Urothelium cell line (cell line): ENCODE results near the gene EIF6.

Experiments used
- DNase-seq: peaks from one replicate; pipeline ENCODE4 v3.0.0; 2011; ENCODE audit warnings: low spot score, mixed read lengths
- FAIRE-seq: peaks from 2 replicates; lab custom pipeline; 2011; peaks lifted over from hg19 to GRCh38; lab: Jason Lieb, UNC

Gene EIF6

DNA sequence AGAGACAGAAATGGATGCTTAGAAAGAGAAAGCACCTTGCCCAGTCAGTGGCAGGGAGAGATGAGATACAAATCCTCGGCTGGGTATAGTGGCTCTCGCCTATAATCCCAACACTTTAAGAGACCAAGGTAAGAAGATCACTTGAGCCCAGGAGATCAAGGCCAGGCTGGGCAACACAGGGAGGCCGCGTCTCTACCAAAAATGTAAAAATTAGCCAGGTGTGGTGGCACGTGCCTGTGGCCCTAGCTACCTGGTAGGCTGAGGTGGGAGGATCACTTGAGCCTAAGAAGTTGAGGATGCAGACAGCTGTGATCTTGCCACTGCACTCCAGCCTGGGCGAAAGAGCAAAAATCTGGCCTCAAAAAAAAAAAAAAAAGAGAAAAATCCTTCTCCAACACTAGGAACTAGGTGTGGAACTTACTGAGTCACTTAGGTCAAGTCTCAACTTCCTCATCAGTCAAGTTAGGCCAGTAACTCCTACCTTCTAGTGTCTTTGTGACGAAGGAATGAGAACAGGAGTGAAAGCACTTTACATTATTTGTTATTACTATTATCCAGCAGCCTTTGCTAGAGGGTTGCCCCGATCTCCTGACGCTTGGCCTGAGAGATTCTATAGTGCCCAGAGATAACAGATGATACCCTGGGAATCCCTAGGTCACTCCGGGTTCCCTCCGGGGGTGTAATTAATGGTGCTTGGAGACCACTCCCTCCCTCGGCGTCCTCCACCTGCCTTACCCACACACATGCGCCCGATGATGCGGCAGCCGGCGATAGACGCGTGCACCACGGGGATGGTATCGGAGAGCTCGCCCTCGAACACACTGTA lies 918 bp downstream of the EIF6 start:
- no peak for FAIRE-seq
- no peak for DNase-seq

- FAIRE-seq: no peak
- no peak for DNase-seq
Measured at GRCh38 chr20:35281506-35282101, 3.0 kb downstream of the EIF6 start.

- no peak for FAIRE-seq
Measured at GRCh38 chr20:35280523-35280922, 4.0 kb downstream of the EIF6 start.

DNA sequence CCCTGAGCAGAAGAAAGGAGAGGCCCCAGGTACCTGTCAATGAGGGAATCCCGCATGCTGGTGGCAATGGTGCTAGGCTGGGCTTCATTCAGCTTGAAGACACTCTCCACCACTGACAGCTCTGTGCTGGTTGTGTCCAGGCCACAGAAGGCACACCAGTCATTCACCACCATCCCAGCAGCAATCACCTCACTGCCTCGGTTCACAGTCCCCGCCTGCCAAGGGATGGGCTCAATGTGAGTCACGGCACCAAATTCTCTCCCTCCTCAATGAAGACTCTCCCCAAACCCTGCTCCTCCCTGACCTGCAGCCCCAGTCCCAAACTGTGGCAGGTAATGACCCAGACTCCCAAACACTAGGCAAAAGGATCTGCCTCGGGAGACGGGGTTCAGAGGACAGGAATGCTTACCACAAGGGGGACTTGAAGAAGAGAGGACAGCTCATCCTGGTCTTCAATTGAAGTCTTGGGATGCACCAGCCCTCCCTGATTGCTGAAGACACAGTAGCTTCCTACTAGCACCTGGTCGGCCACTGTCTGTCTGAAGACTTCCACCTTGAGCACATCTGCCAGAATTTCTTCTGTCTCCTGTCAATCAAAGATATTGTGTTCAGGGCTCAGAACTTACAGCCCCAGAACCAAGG lies 4.9 kb downstream of the EIF6 start:
- DNase-seq (no peak), FAIRE-seq (no peak)

More at GRCh38 chr20:35280523-35280922, 4.0 kb downstream of the EIF6 start:
- no peak for DNase-seq

- no peak for FAIRE-seq
- DNase-seq: no peak
Measured at GRCh38 chr20:35279040-35279439, 5.5 kb downstream of the EIF6 start.

- DNase-seq: no peak
- no peak for FAIRE-seq
Measured at GRCh38 chr20:35277531-35278395, 6.8 kb downstream of the EIF6 start, which contains the start of gene MMP24OS. Gene MMP24OS, minus strand, starts transcription at chr20:35278122. Its CDS starts 193 bp downstream, at chr20:35277929.

GRCh38 chr20:35277127-35277526 lies 7.4 kb downstream of the EIF6 start:
- DNase-seq (no peak), FAIRE-seq (no peak)

DNA sequence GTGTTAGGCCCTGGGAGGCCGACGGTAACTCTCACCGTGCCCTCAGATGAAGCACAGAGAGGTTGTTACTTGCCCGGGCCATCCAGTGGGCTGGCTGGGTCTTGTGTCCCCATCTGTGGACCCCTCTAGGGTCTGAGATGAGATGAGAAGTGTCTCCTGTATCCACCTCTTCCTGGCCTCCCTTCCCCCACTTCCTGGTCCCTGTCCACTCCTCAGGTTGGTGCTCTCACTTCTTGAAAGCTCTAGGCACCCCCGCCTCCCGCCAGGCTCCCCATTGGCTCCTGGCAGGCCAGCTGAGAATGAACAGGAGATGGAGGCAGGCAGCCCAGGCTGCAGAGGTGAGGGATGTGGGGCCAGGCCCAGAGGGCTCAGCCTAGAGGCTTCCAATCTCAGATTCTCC lies 8.2 kb downstream of the EIF6 start:
- FAIRE-seq (no peak), DNase-seq (no peak)

DNA sequence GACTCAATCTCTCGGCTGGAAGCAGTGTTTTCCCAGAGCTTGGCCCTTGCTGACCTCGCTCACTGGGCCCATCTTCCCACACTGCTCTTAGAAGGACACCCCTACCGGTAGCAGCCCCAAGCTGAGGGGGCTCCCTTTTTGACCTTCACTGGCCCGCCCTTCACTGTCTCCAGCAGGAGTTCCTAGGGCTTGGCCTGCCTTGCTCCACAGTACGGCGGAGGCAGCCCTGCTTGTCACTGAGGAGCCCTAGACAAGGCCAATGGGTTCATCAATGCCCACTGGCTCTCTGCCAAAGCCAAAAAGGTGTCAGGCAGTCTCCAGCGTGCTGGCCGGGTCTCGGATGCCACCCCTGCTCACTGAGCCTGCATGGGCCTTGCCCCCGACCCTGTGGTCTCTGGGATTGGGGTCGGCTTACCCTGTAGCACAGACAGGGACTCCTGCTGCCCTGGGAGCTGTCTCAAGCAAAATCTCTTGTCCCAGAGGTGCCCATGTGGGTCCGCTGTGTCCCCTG lies 8.8 kb downstream of the EIF6 start:
- no peak for FAIRE-seq
- DNase-seq: no peak

GRCh38 chr20:35274172-35275092 lies 10.1 kb downstream of the EIF6 start:
- FAIRE-seq (no peak), DNase-seq (no peak)

DNA sequence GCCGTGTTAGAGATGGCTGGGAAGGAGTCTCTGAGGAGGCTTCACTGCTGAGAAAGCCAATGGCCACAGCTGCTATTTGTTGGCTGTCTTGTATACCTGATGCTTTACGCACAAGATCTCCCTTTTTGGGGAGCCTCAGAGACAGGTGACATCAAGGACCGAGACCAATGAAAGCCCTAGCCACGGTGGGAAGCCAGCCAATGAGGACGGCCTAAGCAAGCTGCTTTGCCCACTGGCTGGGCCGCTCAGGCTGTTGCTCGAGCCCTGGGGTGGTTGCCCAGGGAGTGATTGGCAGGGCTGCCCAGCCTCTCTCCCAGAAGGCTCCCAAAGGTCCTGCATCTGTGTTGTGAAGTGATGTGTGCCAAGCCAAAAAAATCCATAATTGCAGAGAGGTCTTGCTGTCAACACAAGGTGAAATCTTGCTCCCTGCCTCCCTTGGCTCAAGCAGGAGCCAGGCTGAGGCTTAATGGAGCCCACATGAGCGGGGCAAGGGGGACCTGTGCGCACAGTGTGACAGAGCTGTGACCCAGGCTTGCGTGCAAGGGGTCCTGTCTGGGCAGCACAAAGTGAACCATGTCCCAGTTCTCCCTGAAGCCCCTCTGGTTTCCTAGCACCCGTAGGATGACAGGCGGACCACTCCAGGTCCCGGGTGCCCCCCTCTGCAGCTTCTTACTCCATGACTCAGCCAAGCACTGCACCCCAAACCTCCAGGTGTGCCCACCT lies 11.0 kb downstream of the EIF6 start:
- no peak for FAIRE-seq

GRCh38 chr20:35271904-35272303 lies 12.7 kb downstream of the EIF6 start:
- DNase-seq (no peak), FAIRE-seq (no peak)

More for the DNA sequence above, 11.0 kb downstream of the EIF6 start:
- DNase-seq: no peak

DNA sequence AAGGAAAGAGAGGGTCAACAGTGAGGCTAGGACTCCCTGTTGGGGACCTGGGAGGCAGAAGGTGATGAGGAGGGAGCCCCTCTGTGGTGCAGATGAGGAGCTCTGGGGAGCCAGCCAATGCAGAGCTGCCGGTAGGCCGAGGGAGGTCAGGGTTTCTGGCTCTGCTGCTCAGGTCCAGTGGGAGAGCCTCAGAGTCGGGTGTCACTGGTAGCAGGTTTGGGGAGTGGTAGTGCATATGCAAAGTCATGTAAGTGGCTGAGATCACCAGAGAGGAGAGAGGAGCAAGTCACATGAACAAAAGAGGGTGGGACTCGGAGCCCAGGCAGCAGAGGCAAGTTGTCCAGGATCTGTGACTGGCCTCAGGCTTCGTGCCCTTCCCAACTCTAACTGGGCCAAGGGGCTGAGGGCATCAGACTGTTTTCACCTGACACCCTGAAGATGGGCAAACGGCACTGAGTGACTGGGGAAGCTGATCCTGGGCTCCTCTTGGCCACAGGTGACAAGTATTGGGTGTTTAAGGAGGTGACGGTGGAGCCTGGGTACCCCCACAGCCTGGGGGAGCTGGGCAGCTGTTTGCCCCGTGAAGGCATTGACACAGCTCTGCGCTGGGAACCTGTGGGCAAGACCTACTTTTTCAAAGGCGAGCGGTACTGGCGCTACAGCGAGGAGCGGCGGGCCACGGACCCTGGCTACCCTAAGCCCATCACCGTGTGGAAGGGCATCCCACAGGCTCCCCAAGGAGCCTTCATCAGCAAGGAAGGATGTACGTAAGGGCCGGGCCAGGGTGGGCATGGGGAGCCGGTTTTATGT lies 13.3 kb downstream of the EIF6 start:
- DNase-seq: no peak
- FAIRE-seq: no peak

DNA sequence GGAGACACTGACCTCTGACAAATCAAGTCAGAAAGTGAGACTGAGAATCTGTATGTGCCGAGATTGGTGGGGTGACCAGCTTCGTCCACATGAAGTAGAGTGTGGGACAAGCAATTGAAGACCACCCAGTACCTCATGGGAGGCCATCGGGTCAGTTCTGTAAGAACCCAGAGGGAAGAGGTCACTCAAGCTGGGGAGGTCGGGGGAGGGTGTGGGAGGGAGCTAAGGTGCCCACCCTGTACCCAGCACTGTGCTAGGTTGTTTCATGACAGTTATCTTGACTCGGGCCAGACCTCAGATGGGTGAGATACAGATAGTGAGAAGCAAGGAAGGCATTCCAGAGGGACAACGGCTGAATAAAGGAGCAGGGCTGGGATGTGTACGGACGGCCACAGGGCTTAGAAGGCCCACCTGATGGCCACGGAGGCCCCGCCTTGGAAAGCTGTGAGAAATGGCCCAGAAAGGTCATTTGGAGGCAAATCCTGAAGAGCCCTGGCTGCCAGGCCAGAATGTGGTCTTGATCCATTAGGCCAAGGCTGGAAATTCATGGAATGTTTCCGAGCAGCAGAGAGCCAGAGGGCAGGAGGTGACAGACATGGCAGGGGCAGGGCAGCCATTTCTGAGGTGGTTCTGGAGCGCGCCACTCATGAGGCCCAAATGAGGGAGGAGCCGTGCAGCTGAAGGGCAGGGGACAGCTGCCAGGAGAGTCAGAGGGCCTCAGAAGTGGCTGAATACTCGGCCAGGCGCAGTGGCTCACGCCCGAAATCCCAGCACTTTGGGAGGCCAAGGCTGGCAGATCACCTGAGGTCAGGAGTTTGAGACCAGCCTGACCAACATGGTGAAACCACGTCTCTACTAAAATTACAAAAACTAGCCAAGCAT lies 14.3 kb downstream of the EIF6 start:
- DNase-seq: no peak
- FAIRE-seq: no peak

DNA sequence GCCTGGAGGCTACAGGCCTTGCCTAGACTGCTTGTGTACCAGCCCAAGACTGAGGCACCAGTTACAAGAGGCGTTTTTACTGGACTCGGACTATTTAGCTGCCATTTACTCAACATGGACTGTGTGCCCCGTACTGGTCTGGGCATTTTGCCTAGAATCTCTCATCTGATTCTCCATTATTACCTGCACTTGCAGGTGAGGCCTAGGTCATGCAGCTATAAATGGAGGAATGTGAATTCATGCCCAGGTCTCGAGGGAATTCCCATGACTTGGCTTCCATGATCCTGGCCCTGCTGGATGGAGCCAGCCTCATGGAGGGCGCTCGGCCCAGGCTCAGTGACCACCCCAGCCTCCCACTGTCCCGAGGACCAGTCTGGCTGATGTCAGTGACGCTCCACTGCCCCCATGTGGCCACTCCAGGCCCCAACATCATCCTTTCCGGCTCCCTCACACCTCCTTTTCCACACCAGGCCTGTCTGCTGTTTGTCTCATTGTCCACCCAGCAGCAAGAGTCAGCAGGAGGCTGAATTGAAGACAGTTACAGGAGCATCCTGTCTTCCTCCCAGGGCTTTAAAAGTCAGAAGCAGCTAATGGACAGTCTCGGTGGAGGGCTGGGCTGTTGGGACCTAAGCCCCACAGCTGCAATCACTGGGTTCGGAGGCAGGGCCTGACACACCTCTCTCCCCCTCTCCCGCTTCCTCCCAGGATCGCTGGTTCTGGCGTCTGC lies 15.4 kb downstream of the EIF6 start:
- DNase-seq (peak; percentile 82), FAIRE-seq (peak; percentile 91)

DNA sequence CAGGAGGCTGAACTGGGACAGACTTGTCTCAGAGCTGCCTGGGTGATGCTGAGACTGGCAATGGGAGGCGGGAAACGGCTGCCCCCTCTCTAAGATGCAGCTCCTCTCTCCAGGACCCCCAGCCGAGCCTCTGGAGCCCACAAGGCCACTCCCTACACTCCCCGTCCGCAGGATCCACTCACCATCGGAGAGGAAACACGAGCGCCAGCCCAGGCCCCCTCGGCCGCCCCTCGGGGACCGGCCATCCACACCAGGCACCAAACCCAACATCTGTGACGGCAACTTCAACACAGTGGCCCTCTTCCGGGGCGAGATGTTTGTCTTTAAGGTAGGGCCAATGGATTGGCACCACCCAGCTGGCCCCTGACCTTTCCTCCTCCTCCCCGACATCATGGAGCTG lies 17.5 kb downstream of the EIF6 start:
- DNase-seq: no peak
- no peak for FAIRE-seq
